T1000 (cell line): Measurements from ENCODE around the gene SLFN14.
A peak's percentile ranks its signal among the peaks of the same experiment; 100 is the strongest.
"Not testable (repeated sequence)": the region's sequence is repeated elsewhere in the genome, so short reads cannot be mapped to it uniquely, and the experiment has no call there.

Experiments
- DNase-seq: peaks from one replicate; lab custom pipeline; 2025; ENCODE audit warnings: mixed read lengths; lab: John Stamatoyannopoulos, UW

The SLFN14 gene

DNA sequence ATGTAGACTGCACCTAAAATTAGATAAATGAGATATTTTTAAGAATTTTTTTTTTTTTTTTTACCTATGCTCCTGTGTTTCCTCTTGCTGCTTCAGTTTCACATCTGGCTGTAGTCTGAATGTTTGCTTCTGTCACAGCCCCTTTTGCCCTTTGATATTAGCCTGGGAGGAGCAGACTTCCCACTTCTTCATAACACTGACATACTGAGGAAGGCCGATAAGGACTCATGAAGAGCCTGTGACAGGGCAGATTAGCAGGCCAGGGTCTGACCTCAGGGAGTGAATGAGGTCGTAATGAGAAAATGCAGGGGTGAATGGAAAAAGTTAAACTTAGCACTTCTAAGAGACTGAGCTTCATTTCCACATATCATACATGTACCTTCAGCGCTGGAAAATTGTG, at the start of gene SLFN14:
SLFN14 (minus strand) TSS at position 117 of the 400 bp plus-strand sequence. CDS start 2,757 bp downstream, outside the sequence.
- no peak for DNase-seq

DNA sequence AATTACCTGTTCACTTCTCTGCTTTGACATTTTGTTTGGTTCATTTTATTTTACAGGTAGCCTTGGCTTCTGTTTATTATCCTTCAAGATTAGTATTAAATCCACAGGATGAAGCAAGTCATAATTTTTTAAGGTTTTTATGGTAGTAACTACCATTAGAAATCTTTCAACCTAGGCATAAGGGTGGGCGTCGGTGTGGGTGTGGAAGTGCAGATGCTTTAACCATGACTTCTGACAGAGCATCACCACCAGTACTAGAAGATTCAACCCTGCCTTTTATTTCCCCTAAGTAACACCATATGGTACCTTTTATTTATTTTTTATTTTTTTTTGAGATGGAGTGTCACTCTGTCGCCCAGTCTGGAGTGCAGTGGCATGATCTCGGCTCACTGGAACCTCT, 49.2 kb upstream of the SLFN14 start:
- DNase-seq = no peak

DNA sequence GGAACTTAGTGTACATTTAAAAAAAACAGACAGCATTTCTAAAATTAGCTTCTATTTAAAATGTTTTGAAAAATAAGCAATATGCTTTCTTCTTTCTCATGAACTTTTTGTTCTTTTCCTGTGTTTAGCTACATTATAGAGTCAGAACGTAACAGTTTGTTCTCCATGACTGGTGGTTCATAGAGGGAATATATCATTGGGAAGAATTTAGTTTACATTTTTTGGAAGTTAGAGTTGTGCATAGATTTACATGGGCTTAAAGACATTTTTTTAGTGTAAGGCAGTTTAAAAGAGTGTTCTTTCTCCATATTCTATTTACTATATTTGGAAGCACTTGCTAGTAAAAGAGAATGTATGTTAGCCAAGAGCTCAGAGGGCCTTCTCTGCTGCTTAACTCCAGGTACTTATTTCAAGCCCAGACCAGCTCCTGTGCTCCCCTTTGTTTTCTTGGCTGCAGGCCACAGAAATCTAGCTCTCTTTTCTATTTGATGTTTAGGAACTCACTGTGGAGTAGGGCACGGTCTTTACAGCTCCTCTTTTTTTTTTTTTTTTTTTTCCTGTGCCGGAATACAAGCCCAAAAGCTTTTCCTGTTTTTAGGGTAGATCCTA, 46.7 kb upstream of the SLFN14 start:
- DNase-seq = no peak

DNA sequence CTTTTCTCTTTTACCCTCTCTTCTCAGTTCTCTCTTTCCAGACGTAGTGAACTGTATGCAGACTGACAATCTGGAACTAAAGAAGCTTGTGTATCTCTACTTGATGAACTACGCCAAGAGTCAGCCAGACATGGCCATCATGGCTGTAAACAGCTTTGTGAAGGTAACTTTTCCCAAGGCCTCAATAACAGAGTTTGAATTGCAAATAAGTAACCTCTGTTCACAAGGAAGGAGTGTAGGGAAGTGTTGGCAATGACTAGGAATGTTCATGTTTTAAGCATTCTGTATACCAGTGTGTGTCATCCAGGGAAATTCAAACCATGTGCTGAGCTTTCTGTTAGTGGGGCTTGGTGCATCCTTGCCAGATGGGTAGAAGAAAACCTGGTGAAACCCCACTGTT, 45.1 kb upstream of the SLFN14 start:
- no peak for DNase-seq

DNA sequence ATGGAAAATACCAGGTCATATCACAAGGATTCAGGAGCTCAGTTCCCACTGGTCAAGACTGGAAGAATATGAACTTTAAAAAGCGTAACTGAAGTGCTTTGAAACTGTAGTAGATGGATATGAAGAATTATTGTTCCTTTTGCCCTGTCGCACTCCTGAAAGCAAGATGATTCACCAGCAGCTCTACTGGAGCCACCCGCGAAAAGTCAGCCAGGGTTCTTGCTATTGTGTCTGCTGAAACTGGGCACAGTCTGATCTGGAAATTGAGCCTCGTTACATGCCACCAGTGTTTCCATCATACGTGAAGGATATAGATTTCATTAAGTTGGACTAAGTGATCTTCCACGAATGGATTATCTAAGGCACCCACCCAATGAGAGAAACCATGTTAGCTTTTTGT, 43.1 kb upstream of the SLFN14 start:
- DNase-seq = no peak

DNA sequence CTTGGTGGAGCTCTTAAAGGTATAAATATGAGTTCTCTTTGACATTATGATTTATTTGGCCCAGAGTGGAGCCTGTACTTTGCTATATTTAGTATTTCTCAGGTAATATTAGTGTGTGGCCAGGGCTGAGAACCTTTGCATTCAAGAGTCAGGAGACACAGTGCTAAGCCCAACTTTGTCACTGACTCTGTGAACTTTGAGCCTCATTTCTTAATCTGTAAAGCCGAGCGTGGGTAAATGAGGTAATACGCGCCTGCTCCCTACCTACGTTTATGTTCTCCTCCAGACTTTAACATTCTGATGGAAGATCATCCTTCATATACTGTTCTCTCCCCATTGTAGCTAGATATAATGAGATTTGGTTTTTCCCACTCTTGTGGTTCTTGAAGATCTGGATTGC, 37.0 kb upstream of the SLFN14 start:
- DNase-seq = no peak

DNA sequence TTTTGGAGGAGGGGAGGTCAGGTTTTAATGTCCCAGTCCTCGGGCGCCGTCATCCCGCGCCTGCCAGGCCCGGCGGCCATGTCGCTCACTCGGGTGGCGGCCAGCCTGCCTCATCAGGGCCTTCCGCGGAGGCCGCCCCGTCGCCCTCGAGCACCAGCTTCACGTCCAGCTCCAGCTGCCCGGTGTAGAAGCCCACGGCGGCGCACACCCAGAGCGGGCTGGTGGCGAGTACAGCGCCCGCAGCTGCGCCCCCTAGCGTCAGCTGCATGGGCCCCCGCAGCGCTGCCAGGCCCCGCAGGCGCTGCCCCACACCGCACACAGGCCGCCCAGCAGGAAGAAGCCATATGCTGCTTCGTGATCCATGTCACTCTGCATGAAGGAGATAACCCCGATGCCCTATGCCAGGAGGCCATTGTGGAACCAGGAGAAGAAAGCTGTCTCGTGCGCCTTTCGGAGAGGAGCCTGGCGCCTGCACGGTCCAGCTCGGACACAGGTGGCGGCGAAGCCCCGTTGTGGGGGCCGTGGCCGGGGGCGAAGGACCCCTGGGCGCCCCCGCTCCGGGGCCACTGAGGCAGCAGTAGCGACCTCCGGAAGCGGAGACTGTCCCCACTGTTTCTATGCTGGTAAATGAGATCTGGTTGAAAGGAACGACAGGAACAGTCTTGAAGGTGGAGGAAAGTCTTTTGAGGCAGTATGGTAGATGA, 36.1 kb upstream of the SLFN14 start:
- DNase-seq = no peak

DNA sequence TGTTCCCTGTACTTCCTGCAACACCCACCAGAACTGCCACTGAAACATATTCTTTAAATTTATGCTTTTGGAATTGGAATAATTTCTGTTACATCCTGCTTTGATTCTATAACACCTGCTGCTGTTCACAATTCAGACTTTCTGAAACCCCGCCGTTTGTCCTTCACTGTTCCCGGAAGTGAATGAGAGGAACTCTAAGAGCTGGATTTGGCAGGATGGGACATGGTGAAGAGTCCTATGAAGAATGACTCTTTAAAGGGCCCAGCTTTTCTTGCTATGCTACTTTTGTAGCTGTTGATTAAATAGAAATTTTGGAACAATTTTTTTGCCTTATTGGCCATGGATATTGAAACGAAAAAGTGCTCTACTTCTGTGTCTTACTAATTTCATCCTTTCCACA, 35.5 kb upstream of the SLFN14 start:
- no peak for DNase-seq

DNA sequence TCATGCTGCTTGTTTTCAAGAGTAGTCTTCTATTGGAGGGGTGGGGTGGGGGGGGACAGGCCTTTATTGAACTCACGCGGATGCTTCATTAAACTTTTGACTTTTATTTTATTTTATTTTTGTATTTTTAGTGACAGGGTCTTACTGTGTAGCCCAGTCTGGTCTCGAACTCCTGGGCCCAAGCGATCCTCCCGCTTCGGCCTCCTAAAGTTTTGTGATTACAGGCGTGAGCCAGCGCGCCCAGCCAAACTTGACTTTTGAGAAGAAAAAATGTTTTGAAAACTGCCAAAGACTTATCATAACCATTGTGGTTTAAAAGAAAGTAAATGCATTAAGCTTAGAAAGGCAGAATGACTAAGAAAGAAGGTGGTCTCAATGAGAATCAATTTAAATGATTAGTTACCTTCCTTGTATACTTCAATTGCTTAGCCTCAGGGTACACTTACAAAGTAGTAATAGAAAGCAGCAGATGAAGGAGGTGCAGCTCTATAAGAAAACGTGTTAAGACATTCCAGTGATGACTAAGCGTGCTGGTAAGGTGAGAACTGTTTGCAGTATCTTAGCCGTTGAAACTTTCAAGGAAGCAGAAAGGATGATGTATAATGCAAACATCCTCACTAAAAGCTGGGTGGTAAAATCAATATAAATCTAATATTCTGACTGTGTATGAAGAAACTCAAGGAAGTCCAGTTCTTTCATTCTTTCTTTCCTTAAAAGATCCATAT, 27.7 kb upstream of the SLFN14 start:
- no peak for DNase-seq

DNA sequence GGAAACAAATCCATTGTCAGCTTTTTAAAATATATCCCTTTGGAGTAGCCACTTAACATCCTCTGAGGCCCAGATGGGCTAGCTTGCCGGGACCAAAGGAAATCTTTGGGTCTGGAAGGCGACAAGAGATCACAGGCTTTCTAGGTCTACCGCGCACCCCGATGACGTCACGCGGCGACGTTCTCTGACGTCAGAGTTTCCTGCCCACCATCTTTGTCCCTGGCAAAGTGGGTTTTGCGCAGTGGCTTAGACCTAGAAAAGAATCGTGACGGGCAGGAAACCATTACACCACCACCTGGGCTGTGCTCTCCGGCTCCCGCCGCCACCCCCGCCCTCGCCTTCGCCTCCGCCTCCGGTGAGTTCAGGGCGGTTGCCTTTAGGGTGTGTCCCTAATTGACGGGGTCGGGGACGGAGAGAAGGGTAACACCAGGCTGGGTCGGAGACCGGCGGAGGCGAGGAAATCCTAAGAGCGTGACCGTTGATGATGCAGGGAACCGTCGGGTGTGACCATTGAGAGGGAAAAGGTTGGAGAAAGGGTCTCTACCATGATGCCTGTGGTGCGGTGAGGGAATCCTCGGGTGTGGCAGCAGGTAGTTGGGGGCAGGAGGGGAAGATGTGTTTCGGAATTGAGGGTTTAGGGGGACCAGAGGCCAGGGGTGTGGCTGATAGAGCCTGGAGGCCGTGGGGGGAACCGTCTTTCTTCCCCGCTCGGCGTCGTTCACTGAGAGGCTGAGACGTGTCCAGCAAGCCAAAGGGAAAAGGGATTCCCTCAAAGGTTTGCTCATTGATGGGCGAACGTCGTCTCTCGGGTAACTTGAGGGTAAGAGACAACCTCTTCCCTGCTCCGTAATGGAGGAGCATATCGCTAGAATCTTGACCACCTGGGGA, 26.7 kb upstream of the SLFN14 start, which contains the start of gene AP2B1:
AP2B1 (plus strand) TSS at position 249 of the 888 bp plus-strand sequence. CDS start 6,709 bp downstream, outside the sequence.
- peak; percentile 90 for DNase-seq

DNA sequence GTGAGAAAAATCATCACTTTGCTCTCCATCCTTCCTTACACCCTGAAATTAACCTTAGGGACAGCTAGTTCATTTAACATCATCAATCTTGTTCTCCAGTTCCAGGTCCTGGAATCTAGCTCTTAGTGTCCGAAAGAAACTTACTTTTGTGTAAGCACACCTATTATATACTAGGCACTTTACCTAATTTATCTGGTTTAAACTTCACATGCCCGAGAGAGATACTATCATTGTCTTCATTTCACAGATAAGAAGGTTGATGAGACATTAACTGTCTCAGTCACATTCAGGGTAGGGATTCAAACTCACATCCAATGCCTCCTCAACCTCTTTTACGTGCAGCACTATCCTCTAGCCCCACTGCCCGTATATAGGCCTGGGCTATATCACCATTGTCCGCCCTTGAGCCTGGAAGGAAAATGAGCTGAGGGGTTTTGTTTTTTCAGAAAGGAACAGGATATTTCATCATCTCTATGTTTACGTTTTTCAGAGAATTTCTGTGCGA, 26.0 kb upstream of the SLFN14 start:
- DNase-seq = no peak

DNA sequence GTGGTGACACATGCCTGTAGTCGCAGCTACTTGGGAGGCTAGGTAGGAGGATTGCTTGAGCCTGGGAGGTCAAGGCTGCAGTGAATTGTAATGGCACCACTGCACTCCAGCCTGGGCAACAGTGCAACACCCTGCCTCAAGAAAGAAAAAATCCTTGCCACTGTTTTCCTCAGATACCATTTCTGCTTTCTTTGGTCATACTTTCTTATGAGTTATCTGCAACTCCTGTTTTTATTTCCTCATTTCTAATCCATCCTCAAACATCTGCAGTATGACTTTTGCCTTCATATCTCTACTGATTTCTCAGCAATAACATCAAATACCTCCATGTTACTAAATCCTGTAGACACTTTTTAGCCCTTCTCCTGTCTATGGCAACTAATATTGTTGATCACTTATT, 23.4 kb upstream of the SLFN14 start:
- DNase-seq = no peak

DNA sequence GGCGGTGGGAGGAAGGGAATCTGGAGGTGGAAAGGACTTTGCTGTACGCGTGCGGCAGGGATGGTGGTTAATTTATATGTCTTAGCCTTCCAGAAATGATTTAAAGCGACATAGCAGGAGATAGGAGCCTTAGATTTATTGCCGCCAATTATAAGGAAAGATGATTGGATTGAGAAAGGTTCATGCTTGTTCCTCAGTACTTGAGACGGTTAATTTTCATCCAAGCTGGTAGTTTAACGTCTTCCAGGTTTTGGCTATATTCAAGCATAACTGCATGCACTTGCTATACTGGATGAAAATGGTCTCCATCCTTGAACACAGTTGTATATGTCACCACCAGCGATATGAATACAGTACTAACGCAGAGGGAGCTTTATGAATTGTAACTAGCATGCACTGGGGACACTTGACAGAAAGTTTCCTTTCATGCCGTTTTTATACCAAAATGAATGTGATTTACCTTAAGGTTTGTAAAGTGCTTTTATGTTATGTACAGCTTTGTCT, 18.4 kb upstream of the SLFN14 start:
- DNase-seq = no peak

DNA sequence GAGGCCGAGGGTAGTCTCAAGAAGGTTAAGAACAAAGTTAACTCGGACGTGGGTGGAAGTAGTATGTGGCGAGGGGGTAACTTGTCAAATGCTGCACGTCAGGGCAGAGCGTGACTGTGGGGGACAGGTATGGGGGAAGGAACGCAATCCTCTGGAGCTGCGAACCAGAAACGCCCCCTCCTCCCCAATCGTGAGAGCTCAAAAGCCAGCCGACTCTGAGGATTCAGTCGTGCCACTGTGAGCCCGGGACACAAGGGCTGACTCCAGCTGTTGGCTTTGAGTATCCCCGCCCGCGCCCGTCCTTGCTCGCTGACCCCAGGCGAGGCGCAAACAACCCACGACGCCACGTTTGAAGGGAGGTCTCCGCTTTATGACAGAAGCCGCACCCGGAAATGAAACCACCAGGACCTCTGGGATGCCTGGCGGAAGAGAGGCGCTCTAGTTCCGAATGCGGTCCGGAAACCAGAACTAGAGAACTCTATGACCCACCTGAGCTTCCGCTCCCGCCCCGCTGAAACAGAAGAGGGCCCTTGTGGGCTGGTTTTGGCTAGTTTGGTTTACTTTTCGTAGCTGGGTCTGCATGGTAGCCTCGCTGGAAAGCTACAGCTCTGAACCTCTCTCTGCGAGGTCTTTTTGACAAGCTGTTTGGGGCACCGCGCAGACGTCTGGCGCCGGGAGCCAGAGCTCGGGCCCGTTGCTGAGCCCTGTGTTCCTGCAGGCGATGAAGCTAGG, 17.7 kb upstream of the SLFN14 start, which contains the start of gene PEX12:
PEX12 (minus strand) TSS at position 375 of the 732 bp plus-strand sequence. CDS start 550 bp downstream, outside the sequence.
- peak; percentile 78 for DNase-seq

DNA sequence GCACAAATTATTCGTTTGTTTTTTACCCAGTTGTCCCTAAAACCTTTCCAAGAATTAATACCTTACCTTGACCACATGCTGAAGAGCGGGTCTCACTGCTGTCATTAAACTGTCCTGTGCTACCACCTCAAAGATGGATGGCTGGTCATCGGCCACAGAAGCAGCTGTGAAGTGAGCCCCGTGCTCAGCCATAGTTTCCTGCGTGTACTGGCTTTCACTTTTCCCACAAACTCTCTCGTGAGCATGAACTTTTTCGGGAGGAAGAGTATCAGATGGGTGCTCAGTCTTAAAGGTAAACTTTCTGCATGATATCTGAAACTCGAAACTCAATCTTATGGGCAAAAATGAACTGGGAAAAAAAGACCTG, 17.2 kb upstream of the SLFN14 start:
- no peak for DNase-seq

DNA sequence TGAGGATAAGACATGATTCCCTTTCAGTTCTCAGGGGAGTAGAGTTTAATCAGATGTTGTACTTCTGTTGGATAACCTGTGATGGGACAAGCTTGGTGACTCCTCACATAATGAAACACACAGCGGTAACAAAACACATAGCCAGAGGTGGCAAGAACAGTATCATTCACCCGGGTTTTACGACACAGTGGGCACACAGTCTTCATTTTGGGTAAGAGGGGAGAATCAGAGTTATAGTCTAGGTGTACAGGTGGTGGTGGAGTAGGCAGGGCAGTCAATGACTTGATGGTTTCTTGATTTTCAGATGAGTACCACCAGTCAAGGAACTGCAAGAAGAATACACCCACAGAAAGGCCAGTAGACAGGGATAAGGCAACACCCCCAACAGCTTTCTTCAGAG, 15.1 kb upstream of the SLFN14 start:
- no peak for DNase-seq

DNA sequence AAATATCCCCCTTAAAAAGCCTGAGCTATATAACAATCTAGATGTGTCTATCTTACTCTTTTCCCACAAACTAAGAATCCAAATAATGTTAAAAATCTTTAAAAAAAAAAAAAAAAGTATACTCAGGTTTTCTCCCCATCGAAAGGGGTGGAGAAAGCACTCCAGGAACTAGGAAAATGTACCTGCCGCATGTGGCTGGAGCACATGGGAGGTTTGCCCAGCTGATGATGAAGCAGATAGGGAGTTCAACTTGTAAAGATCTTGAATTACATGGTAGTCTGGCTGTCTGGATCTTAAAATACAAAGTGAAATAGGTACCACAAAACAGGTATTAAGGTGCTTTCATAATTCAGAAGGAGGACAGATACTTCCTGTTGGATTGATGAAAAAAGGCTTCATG, 8.8 kb upstream of the SLFN14 start:
- DNase-seq = no peak

DNA sequence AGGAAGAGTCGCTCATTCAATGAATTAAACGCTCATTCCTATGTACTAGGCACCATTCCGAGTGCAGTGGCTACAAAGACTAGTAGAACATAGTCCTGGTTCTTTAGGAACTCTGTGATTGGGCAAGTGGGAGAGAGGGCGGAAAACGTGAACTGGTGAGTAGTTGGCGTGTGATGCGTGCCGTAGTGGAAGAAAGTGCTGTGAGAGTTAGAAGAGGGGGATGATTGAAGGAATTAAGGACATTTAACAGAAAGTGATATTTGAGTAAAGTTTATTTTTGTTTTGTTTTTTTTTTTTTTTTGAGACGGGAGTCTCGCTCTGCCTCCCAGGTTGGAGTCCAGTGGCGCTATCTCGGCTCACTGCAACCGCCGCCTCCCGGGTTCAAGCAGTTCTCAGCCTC, 7.9 kb upstream of the SLFN14 start:
- DNase-seq = no peak

DNA sequence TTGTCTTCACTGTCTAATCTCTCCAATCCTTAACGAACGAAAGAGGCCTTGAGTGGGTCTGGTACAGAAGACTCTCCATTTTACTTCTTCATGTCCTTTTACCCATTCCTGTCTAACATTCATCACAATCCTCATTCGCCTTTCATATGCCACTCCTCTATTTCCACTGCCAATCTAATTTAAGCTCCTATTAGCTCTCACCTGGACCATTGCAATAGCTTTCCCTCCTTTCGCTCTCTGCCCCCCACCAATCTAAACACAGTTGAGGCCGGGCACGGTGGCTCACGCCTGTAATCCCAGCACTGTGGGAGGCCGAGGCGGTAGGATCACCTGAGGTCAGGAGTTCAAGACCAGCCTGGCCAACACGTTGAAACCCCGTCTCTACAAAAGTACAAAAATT, 6.3 kb upstream of the SLFN14 start:
- no peak for DNase-seq

DNA sequence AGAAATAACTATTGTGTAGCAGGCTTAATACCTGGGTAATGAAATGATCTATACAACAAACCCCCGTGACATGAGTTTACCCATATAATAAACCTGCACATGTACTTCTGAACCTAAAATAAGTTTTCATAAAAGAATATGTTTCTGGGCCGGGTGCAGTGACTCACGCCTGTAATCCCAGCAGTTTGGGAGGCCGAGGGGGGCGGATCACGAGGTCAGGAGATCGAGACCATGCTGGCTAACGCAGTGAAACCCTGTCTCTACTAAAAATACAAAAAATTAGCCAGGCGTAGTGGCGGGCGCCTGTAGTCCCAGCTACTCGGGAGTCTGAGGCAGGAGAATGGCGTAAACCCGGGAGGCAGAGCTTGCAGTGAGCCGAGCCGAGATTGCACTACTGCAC, 2.6 kb upstream of the SLFN14 start:
- DNase-seq = not testable (repeated sequence)
